Esophagus squamous epithelium (tissue), 5 donors: ENCODE results near the gene OR10K2. TPM values are rescaled to one million over a fixed set of nuclear protein-coding genes. Genes with fewer than 3 reads are reported as not detected.
"Not testable (repeated sequence)": the region's sequence is repeated elsewhere in the genome, so short reads cannot be mapped to it uniquely, and the experiment has no call there.

Experiments used
- DNase-seq: peaks from one replicate; lab custom pipeline; 2025; lab: John Stamatoyannopoulos, UW
- H3K27ac ChIP-seq, 4 donors: fragments of 200-600 bp; sonication (generic); one replicate each; pipeline ENCODE4 v1.5.1; 2016 to 2019; ENCODE audit warnings: mild to moderate bottlenecking in 1 of 4
- H3K27me3 ChIP-seq, 4 donors: fragments of 200-600 bp; sonication (generic); 1 replicate in 3 of 4; 2 replicates in 1 of 4; pipeline versions ENCODE4 v1.5.1 to v1.6.0; 2017 to 2021; ENCODE audit warnings: antibody characterized with exemption in 1 of 4
- H3K36me3 ChIP-seq, 3 donors: fragments of 200-600 bp; sonication (generic); one replicate each; pipeline ENCODE4 v1.5.1; 2016 to 2019
- H3K4me1 ChIP-seq, 3 donors: fragments of 200-600 bp; sonication (generic); one replicate each; pipeline ENCODE4 v1.5.1; 2017 to 2019
- H3K4me3 ChIP-seq, 4 donors: fragments of 200-600 bp; sonication (generic); 1 replicate in 3 of 4; 2 replicates in 1 of 4; pipeline ENCODE4 v1.5.1; 2016 to 2019; ENCODE audit warnings: mild to moderate bottlenecking in 2 of 4, moderate library complexity in 1 of 4
- H3K9me3 ChIP-seq, 3 donors: fragments of 200-600 bp; sonication (generic); one replicate each; pipeline ENCODE4 v1.5.1; 2016 to 2019
- POLR2A ChIP-seq, 4 donors: fragments of 450-650 bp; IDR thresholded peaks; one replicate each; pipeline ENCODE4 v1.6.1; 2017; ENCODE audit warnings: antibody characterized with exemption in 4 of 4, mild to moderate bottlenecking in 4 of 4, moderate library complexity in 3 of 4
- WGBS, 2 donors: methylation state at CpG; one replicate each; pipeline ENCODE4 v1.1.5; 2018; 5-methylcytosine and 5-hydroxymethylcytosine counted together
- intact Hi-C: fragments of 100-400 bp; cut with DNase I; formaldehyde crosslinking; loops from one replicate; pipeline ENCODE4 v1.15.0; 2022
- total RNA-seq, 4 donors: library from RNA; depleted of rRNA; stranded (reverse); fragments of >200 nt; gene quantifications; one replicate each; pipeline ENCODE4 v1.1.0, GENCODE V29; 2016
- TF ChIP-seq, protein P1 (sequence below), 6 experiments: fragments of 450-650 bp in 4 of 6; fragments of 200-600 bp in 2 of 6; sonication (generic) in 2 of 6; IDR thresholded peaks; one replicate each; pipeline ENCODE4 v1.5.1; 2016 to 2019; ENCODE audit warnings: antibody characterized with exemption in 6 of 6, mild to moderate bottlenecking in 4 of 6, moderate library complexity in 4 of 6
- donor health status: DM: yes; HTN: yes; CAD: no.

OR10K2 gene
- total RNA-seq, 4 donors from 2014 or later, result not detected

DNA sequence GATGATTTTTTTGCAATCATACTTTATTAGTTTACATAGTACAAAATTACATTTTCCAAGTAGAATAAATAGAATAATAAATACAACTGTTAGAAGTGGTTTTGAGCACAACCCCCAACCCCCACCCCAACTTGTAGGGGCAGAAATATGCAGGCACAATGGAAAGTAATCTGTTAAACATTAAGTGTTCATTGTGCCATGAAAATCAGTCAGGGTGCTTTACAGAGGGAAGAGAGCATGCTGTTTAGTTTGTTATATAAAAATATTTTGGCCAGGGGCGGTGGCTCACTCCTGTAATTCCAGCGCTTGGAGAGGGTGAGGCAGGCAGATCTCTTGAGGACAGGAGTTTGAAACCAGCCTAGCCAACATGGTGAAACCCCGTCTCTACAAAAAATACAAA, 29.4 kb downstream of the OR10K2 start:
- TF ChIP-seq, protein P1, sequence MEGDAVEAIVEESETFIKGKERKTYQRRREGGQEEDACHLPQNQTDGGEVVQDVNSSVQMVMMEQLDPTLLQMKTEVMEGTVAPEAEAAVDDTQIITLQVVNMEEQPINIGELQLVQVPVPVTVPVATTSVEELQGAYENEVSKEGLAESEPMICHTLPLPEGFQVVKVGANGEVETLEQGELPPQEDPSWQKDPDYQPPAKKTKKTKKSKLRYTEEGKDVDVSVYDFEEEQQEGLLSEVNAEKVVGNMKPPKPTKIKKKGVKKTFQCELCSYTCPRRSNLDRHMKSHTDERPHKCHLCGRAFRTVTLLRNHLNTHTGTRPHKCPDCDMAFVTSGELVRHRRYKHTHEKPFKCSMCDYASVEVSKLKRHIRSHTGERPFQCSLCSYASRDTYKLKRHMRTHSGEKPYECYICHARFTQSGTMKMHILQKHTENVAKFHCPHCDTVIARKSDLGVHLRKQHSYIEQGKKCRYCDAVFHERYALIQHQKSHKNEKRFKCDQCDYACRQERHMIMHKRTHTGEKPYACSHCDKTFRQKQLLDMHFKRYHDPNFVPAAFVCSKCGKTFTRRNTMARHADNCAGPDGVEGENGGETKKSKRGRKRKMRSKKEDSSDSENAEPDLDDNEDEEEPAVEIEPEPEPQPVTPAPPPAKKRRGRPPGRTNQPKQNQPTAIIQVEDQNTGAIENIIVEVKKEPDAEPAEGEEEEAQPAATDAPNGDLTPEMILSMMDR (IDR thresholded peaks at IDR 0.05), result no peak
- TF ChIP-seq POLR2A (IDR thresholded peaks at IDR 0.05), result no peak
- intact Hi-C loops, result no loop called here
- H3K36me3 ChIP-seq, result no peaks in the 10 kb centered on the region
- no peaks in the 10 kb centered on the region for H3K27me3 ChIP-seq
- H3K4me3 ChIP-seq, result no peak overlapping the region
- no peaks in the 10 kb centered on the region for H3K9me3 ChIP-seq
- no peak overlapping the region for H3K27ac ChIP-seq
- H3K4me1 ChIP-seq, result no peaks in the 10 kb centered on the region
- 67 to 86% methylated on average over 3 of the region's 3 CpGs for WGBS, 2 donors
- DNase-seq, result no peak

DNA sequence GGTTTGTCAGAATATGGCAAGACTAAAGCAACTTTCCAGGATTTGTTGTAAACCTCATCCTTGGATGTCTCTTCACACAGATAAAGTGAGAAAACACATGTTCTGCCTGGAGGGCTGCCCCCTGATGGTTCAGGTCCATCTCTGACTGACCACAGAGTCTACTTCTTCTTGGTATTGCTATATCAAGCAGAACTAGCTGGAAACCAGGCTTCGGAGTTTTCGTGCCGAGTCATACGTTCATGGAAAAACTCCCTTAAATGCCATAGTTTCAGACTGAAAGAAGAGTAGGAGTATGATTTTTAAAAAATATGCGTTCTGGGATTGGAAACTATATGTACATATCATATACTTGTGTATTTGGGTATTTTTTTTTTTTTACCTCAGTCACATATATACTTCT, 32.6 kb downstream of the OR10K2 start:
- Histone ChIP-seq H3K9me3 (no peaks in the 10 kb centered on the region), H3K27me3 (no peaks in the 10 kb centered on the region), H3K36me3 (no peaks in the 10 kb centered on the region), H3K4me3 (no peak overlapping the region), H3K27ac (no peak overlapping the region), H3K4me1 (no peaks in the 10 kb centered on the region)
- intact Hi-C loops, result no loop called here
- DNase-seq, result no peak
- WGBS, 2 donors, result 92 to 93% methylated on average over 5 of the region's 5 CpGs
- TF ChIP-seq, protein P1 (IDR thresholded peaks at IDR 0.05), result no peak
- no peak for TF ChIP-seq POLR2A (IDR thresholded peaks at IDR 0.05)

DNA sequence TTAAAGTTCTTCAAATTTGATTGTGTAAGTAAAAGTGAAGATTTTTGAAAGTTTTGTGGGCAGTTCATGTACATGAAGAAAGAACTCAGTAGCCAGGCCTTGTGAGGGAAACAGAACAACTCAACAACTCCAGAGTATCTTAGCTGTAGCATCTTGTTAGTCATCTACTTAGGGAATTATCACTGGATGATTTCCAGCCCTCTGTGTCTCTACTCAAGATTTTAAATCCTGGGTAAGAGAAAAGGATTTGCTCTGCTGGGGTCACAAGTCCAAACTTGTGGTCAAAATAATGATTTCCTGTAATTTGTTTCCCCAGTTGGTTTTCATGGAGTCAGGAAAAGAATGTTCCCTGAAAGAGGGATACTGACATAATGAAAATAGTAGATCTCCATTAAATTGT, 34.9 kb downstream of the OR10K2 start:
- Histone ChIP-seq H3K4me1 (no peaks in the 10 kb centered on the region), H3K27me3 (no peaks in the 10 kb centered on the region), H3K36me3 (no peaks in the 10 kb centered on the region), H3K9me3 (no peaks in the 10 kb centered on the region), H3K4me3 (no peak overlapping the region), H3K27ac (no peak overlapping the region)
- intact Hi-C loops, result no loop called here
- TF ChIP-seq, protein P1 (IDR thresholded peaks at IDR 0.05), result no peak
- TF ChIP-seq POLR2A (IDR thresholded peaks at IDR 0.05), result no peak
- no peak for DNase-seq

DNA sequence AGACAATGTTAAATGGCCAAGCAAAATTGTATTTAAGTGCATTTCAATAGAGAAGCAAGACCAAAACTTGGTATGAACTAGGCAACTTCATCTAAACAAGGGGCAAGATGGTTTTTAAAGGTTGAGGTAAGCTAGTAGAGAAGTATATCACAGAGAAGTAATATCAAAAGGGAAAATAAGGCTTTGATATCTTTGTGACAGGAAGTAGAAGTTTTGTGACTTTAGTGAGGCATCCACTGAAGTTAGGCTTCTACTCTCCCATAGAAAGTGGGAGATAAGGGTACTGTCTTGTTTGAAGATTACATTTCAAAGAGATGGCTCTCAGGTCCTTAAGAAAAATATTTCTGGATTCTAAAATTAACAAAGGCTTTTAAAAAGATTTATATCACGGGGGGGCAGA, 35.7 kb downstream of the OR10K2 start:
- WGBS, 2 donors, result 33 to 43% methylated on average over 1 of the region's 1 CpG
- Histone ChIP-seq H3K4me3 (no peak overlapping the region), H3K4me1 (no peaks in the 10 kb centered on the region), H3K36me3 (no peaks in the 10 kb centered on the region), H3K9me3 (no peaks in the 10 kb centered on the region), H3K27me3 (no peaks in the 10 kb centered on the region), H3K27ac (no peak overlapping the region)
- intact Hi-C loops, result no loop called here
- TF ChIP-seq, protein P1 (IDR thresholded peaks at IDR 0.05), result no peak
- no peak for TF ChIP-seq POLR2A (IDR thresholded peaks at IDR 0.05)
- DNase-seq, result no peak

DNA sequence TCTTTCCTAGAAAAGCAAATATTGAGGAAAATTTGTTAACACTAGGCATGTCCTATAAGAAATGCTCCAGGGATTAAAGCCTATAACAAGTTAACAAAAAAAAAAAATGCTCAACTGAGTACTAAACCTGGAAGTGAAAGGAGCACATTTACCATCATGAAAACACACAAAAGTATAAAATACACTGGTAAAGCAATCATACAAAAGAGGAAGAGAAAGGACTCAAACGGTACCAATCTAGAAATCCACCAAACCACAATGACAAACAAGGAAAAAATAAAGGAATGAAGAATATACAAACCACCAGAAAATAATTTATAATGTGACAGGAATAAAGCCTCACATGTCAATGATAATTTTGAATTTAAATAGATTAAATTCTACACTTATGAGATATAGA, 51.2 kb downstream of the OR10K2 start:
- intact Hi-C loops, result no loop called here
- peaks cover 0 to 24% (median 13%) of the 10 kb centered on the region in 3 donors for H3K9me3 ChIP-seq
- H3K27me3 ChIP-seq, result no peaks in the 10 kb centered on the region
- no peak for TF ChIP-seq POLR2A (IDR thresholded peaks at IDR 0.05)
- TF ChIP-seq, protein P1 (IDR thresholded peaks at IDR 0.05), result no peak
- DNase-seq, result no peak
- H3K36me3 ChIP-seq, result no peaks in the 10 kb centered on the region
- no peaks in the 10 kb centered on the region for H3K4me1 ChIP-seq
- H3K27ac ChIP-seq, result no peak overlapping the region
- WGBS, 2 donors, result 30 to 47% methylated on average over 1 of the region's 1 CpG
- H3K4me3 ChIP-seq, result no peak overlapping the region

DNA sequence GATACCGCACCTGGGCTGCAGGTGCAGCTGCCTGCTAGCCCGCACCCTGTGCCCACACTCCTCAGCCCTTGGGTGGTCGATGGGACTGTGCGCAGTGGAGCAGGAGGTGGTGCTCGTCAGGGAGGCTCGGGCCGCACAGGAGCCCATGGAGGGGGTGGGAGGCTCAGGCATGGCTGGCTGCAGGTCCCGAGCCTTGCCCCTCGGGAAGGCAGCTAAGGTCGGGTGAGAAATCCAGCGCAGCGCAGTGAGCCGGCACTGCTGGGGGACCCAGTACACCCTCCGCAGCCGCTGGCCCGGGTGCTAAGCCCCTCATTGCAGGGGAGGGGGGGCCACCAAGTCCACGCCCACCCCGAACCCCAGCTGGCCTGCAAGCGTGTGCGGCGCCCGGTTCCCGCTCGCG, 51.9 kb downstream of the OR10K2 start:
- H3K27me3 ChIP-seq, H3K27ac ChIP-seq, H3K36me3 ChIP-seq, H3K4me3 ChIP-seq, intact Hi-C loops, DNase-seq, H3K4me1 ChIP-seq: not testable (repeated sequence)
- 40 to 100% methylated on average over 1 to 2 of the region's 25 CpGs for WGBS, 2 donors
- H3K9me3 ChIP-seq, result peaks cover 0 to 24% (median 13%) of the 10 kb centered on the region in 3 donors
